Measurements from ENCODE around the gene DIRAS1.
A peak's percentile ranks its signal among the peaks of the same experiment; 100 is the strongest.

The DIRAS1 gene

GRCh38 chr19:2755811-2756210 lies 34.6 kb upstream of the DIRAS1 start:
- FAIRE-seq (no peak), DNase-seq (ENCODE audit: insufficient read length, low spot score) (no peak)

DNA sequence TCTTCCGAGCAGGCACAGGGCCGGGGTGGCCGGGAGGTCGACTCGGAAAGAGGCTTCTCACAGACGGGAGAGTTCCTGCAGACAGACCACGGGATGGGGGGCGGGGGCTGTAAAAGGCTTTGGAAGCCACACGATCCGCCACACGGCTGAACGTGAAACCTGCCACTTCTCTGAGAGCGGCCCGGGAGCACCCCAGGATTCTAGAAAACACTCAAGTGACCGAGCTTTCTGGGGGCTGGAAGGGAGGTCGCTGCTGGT lies 34.2 kb upstream of the DIRAS1 start:
- FAIRE-seq (no peak), DNase-seq (ENCODE audit: insufficient read length, low spot score) (no peak)

DNA sequence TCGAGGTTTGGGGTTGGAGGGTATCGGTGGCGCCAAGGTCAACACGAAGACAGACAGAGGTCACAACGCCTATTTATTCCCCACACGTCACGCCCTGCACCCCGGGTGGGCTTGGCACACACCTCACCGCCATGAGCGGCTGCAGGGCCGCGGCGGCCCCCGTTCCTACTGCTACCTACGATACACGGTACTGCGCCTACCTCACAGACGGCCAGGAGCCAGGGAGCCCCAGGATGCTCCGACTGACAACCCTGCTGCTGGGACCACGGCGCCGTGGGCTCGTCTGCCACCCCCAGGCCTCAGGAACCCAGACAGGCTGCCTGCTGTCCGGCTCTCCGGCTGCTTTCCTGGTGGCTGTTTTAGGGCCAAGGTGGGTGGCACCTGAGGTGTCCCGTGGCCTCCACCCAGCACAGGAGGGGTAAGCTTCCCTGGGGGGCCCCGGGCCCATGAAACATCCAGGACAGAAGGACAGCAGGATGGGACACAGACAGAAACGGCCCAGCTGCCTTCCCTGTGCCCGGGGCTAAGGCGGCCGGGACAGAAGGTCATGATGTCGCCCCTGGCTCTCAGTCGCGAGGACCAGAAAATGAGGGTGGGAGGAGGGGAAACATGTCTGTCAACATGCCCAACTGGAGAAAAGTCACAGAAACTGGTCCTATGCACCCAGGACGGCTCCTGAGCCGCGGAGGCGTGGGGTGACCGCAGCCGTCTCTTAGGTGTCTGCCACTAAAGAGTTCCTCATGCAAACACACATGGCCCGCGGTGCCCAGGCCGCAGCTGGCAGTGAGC lies 33.7 kb upstream of the DIRAS1 start:
- FAIRE-seq (no peak), DNase-seq (ENCODE audit: insufficient read length, low spot score) (no peak)

GRCh38 chr19:2751438-2751830 lies 30.3 kb upstream of the DIRAS1 start:
- FAIRE-seq = no peak
- DNase-seq (ENCODE audit: insufficient read length, low spot score) = no peak

DNA sequence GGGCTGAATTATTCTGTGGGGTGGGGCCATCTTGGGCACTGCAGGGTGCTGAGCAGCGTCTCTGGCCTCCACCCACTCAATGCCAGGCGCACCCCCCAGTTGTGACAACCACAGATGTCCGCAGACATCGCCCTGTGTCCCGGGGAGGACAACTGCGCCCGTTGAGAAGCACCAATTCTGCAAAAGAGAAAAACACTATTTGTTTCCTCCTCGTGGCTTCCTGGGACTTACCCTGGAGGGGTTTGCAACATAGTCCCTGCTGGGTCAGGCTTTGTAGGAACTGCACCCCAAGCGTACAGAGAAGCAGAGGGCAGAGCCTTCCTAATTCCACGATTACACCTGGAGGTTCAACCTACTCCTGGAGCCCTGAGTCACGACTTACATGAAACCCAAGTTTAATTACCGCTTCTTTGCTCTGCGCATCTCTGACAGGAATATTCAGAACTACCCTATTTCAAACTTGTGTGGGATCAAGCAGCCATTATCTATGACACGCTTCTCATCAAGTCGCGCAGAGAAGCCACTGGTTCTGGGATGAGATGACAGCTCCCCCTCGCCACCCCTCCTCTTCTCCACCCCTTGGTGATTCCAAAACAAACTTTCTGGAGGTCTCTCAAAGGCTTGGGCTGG lies 29.8 kb upstream of the DIRAS1 start:
- FAIRE-seq = no peak
- no peak for DNase-seq (ENCODE audit: insufficient read length, low spot score)

DNA sequence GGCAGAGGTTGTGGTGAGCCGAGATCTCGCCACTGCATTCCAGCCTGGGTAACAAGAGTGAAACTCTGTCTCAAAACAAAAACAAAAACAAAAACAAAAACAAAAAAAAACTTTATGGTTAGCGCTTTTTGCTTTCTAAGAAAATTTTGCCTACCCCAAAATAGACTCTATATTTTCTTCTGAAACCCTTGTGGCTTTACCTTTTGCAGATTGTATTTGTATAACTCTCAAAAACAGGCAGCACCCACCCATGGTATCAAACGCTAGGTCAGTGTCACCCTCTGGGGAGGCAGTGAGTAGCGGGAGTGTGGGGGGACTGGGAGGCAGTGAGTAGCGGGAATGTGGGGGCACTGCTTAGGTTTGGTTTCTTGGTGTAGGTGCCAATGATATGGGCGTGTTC lies 26.2 kb upstream of the DIRAS1 start:
- FAIRE-seq (no peak), DNase-seq (ENCODE audit: insufficient read length, low spot score) (no peak)

DNA sequence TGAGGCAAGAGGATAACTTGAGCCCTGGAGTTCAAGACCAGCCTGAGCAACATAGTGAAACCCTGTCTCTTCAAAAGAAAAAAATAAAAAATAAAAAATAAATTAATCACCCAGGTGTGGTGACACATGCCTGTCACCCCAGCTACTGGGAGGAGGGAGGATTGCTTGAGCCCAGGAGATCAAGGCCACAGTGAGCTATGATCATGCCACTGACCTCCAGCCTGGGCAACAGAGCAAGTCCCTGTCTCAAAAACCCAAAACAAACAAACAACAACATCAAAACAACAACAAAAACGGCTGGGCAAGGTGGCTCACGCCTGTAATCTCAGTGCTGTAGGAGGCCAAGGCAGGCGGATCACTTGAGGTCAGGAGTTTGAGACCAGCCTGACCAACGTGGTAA lies 22.9 kb upstream of the DIRAS1 start:
- no peak for FAIRE-seq
- no peak for DNase-seq (ENCODE audit: insufficient read length, low spot score)

DNA sequence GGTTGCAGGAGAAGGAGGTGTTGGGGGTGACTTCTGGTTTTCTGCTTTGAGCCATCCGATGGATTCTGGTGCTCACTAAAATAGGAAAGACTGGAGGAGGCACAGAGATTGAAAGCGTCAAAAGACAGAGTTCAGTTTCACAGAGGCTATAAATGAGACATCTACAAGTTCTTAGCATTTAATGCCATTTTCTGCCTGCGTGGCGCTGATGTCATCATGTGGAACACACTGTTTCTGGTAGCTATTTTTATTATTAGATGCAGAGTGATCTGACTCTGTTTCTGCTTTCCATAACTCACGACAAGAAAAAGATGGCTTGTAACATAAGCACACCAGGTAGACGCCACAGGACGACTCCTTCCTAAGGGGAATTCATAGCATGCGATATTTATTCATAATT lies 21.9 kb upstream of the DIRAS1 start:
- DNase-seq (ENCODE audit: insufficient read length, low spot score) (no peak), FAIRE-seq (no peak)

DNA sequence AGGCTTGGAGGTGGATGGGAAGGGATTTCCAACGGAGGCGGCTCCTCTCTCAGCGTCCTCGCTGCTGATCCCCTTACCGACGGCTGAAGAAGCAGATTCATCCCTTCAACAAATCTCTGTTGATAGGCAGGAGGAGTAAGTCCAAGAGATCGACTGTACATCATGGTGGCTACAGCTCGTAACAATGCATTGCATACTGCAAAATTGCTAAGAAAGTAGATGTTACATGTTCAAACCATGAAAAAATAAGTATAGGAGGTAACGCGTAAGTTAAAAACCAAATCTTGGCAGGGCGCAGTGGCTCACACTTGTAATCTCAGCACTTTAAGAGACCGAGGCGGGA lies 19.1 kb upstream of the DIRAS1 start:
- DNase-seq (ENCODE audit: insufficient read length, low spot score) (no peak), FAIRE-seq (no peak)

GRCh38 chr19:2739602-2740313 lies 18.6 kb upstream of the DIRAS1 start, which contains the start of gene SLC39A3:
Gene SLC39A3, minus strand, starts transcription at chr19:2740017. Its CDS starts 2,760 bp downstream, at chr19:2737257.
- peak; percentile 100 for DNase-seq (ENCODE audit: insufficient read length, low spot score)
- peak; percentile 97 for FAIRE-seq

GRCh38 chr19:2736550-2737190 lies 15.5 kb upstream of the DIRAS1 start:
- FAIRE-seq (no peak), DNase-seq (ENCODE audit: insufficient read length, low spot score) (no peak)

DNA sequence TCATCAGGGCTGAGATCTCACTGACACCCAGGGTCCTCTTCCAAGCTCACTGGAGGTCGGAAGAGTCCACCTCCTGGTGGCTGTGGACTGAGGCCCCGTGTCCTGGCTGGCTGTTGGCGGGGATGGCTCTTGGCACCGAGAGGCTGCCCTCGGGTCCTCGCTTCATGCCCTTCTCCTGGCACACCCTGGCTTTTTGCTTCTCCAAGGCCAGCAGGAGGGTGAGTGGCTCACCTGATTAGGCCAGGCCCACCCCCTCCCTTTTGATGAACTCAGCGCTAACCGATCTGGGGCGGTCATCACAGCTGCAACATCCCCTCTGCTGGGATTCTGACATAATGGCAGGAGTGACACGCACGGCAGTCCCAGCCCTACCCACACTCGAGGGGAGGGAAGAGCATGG lies 14.2 kb upstream of the DIRAS1 start:
- FAIRE-seq = no peak
- DNase-seq (ENCODE audit: insufficient read length, low spot score) = no peak

- no peak for DNase-seq (ENCODE audit: insufficient read length, low spot score)
- FAIRE-seq = no peak
Measured at GRCh38 chr19:2734589-2735288, 13.6 kb upstream of the DIRAS1 start.

- DNase-seq (ENCODE audit: insufficient read length, low spot score) (no peak), FAIRE-seq (no peak)
Measured at GRCh38 chr19:2733930-2734588, 12.9 kb upstream of the DIRAS1 start.

GRCh38 chr19:2732883-2733282 lies 11.7 kb upstream of the DIRAS1 start:
- FAIRE-seq (no peak), DNase-seq (ENCODE audit: insufficient read length, low spot score) (no peak)

GRCh38 chr19:2732157-2732725 lies 11.1 kb upstream of the DIRAS1 start:
- no peak for FAIRE-seq

DNA sequence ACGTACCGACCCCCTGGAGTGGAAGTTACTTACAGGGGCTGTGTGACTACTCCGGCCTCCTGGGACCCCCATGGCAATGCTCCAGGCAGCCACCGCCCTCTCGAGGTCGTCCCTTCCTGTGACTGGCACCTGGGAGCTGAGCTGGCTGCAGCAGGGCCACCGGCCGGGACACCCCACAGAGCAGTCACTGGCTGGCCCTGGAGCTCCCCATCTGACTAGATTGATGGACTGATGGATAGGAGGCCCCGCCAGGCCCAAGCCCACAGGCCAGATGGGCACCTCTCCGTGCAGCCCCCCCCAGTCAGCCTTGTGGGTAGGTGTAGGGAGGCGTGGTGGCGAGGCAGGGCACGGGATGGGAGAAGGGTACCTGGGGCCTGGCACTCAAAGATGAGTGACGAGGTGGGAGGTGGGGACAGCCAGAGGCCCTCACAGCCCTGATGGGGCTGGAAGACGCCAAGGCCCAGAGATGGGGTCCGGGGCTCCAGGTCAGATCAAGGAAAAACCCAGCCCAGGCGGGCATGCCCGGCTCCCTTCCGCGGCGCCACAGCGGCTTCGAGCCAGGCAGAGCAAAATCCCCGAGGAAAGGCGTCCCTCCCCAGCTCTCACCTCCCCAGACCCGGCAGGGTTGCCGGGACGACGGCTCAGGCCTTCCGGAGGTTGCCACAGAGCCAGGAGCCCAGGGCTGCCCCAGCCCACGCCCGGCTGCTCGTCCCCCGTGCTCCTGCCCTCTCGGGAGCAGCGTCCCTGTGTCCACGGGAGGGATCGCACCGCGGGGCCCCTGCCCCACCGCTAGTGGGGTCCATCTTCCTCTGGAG lies 10.2 kb upstream of the DIRAS1 start:
- DNase-seq (ENCODE audit: insufficient read length, low spot score) (no peak), FAIRE-seq (no peak)

More at GRCh38 chr19:2732157-2732725, 11.1 kb upstream of the DIRAS1 start:
- no peak for DNase-seq (ENCODE audit: insufficient read length, low spot score)

DNA sequence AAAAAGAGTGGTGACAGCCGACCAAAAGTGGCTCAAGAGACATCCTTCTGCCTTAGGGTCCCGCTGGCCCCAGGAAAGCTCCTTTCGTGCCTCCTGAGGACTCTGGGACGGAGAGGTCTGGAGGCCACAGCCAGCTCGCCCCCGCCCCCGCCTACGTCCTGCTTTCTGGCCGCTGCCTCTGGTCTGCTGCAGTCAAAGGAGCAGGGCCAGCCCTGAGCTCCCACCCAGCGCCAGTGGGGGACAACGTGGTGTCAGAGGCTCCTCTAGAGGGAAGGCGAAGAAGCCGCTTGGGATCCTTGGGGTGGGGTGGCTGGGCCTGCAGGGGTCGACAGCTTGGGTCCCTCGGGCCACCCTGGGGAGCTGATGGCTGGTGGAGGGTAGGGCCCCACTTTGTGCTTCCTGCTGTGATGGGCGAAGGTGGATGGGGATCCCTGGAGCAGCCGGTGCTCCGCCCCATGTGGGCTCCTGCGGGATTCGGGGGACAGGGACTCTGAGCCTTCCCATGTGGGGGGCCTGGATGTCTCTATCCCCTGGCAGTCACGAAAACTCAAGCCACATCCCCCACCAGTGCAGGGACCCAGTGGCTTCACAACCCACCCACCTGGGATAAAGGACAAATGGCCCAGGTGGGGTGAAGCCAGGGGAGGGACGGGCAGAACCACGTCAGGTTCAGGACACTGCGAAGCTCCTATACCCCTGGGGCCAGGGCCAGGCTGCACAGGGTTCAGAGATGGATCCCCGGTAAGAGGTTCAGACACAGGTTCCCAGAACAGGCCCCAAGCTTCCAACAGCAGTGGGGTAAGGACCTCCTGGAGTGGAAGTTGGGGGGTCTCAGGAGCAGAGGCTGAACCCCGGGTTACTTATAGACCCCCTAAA lies 9.0 kb upstream of the DIRAS1 start:
- DNase-seq (ENCODE audit: insufficient read length, low spot score) = no peak
- FAIRE-seq = no peak
